HG03097 (cell line): ENCODE measurements around the gene TSPO.
"Not testable (repeated sequence)": the region's sequence is repeated elsewhere in the genome, so short reads cannot be mapped to it uniquely, and the experiment has no call there.

ENCODE experiments used
- ATAC-seq: cut with Tn5 transposase; IDR thresholded peaks from one replicate; pipeline ENCODE4 v1.9.1; 2021; ENCODE audit not compliant: unreplicated experiment, low FRiP score

TSPO gene

DNA sequence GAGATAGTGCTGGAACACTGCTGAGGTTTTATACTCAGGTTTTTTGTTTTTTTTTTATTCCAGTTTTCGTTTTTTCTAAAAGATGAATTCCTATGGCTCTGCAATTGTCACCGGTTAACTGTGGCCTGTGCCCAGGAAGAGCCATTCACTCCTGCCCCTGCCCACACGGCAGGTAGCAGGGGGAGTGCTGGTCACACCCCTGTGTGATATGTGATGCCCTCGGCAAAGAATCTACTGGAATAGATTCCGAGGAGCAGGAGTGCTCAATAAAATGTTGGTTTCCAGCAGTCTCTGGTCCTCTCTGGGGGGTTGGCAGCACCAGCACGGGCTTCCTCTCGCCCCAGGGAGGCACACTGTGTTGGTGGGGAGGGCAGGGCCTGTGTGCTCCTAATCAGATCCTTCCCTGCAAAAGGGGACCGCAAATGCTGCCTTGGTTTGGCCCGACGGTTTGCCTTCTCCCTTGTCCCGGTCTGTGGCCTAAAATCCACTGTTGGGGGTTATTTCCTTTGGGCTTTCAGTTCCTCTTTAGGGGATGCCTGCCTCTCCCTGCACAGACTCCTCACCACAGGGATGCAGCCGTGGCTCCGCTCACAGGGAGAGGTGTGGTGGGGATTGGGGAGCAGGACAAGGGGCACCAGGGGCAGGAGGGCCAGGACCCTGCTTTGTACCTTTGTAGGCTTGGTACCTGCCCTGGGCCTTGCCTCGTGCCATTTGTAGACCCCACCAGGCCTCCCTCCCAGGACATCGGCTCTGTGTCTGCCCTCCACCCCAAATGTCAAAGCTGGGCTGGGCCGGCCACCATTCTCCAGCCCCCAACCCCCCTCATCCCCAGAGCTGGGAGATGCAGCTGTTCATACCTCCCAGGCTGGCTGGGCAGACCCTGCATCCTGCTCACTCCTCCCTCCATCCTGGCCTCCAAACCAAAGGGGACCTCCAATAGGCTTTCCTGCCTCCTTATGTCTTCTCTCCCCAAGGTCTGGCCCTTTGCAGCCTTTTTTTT, 21.6 kb upstream of the TSPO start:
- ATAC-seq, result no peak

DNA sequence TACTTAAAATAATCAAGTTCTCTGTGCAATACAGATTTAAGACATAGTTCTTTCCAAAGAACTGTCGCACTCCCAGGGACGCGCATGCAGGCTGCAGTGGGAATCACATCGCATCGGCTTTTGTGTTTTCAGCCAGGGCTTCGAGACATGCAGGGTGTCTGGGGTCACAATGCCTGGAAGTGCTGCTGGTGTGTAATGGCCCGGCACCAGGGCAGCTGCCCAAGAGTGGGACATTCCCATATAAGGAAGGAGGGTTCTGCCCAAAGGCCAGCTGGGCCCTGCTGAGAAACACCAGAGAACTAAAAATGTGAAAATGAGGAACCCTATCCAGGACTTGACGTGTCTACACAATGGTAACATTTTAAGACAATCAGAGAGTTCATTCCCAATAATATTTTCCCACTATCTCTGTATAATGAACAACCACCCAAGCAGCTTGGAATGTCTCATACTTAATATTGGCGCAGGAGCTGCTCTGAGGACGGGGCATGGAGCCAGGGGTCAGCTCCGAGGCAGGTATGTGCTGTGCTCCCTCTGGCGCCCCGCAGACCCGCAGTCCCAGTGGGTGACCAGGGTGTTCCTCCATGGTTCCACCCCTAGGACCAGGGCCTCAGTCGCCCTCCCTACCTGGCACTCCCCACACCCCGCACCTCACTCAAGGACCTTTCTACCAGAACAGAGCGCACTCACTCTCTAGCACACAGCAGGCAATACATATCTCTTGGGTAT, 19.4 kb upstream of the TSPO start:
- ATAC-seq, result no peak

DNA sequence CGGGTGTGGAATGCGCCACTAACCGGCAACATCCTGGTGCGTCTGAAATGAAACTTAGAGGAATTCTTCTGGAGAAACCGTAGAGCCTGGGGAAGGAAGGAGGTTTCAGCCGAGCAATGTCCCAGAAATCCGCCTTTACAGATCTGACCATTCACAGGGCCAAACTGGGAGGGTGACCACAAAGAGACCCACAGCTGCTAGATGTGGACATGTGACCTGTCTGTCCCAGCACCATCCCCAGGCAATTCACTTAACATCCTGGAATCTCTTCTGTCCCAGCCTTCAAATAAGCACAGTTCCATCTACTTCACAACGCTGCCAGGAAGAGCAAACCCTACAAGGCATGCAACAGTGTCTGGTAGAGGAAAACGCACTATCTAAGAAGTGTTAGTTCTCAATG, 18.0 kb upstream of the TSPO start:
- no peak for ATAC-seq

DNA sequence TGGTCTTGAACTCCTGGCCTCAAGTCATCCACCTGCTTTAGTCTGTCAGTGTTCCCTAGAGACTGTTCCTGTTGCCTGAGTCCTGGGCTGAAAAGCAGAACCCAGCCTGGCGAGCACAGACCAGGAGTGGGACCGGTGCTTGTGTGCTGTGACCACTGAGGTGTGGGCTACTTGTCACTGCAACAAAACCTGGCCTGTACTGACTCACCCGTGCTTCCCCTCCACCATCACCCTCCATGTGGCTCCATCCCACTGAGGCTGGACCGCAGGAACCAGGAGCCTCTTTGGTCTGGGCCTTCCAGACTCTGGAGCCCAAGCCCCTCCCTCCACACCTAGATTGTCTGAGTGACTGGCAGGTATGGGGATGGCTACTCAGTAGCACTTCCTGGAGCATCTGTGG, 16.8 kb upstream of the TSPO start:
- no peak for ATAC-seq

GRCh38 chr22:43135565-43135964, 15.8 kb upstream of the TSPO start:
- no peak for ATAC-seq

- ATAC-seq, result no peak
Measured at GRCh38 chr22:43136255-43136654, 15.1 kb upstream of the TSPO start.

DNA sequence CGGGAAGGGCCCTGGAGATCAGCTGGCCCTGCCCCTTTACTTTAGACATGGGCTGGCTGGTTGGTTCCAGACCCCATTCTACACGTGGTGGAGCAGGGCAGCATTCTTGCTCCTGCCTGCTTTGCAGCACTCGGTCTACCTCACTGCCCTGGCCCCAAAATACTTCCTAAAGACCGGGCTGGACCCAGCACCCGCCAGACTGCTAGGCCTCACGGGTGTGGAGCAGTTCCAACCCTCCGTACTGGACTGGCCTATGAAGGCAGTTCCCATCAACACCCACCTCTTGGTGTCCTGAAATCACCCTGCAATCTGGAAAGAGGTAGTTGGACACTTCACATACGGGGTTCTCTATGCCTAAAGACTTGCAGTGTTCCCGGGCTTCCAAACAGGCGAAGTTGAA, 14.6 kb upstream of the TSPO start:
- ATAC-seq, result no peak

- peak; percentile 57 for ATAC-seq
Measured at GRCh38 chr22:43142880-43143562, 8.3 kb upstream of the TSPO start, which contains the start of gene MCAT. MCAT (minus strand) TSS chr22:43143398; CDS start chr22:43143348, 50 bp downstream.

- ATAC-seq, result no peak
Measured at GRCh38 chr22:43144949-43145348, 6.4 kb upstream of the TSPO start.

DNA sequence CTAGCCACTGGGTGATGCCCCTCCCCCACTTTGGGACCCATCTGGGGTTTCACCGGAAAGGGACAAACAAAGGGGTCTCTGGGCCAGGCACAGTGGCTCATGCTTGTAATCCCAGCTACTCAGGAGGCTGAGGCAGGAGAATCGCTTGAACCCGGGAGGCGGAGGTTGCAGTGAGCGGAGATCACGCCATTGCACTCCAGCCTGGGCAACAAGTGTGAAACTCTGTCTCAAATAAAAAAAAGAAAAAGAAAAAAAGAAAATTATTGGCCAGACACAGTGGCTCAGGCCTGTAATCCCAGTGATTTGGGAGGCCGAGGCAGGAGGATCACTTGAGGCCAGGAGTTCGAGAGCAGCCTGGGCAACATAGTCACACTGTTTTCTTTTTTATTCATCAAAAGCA, 6.0 kb upstream of the TSPO start:
- not testable (repeated sequence) for ATAC-seq

DNA sequence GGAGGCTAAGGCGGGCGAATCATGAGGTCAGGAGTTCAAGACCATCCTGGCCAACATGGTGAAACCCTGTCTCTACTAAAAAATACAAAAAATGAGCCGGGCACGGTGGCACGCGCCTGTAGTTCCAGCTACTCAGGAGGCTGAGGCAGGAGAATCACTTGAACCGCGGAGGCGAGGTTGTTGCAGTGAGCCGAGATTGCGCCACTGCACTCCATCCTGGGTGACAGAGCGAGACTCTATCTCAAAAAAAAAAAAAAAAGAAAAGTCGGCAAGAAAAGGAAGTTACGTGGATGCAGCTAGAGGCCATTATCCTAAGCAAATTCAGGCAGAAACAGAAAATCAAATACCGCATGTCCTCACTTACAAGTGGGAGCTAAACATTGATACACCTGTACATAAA, 5.0 kb upstream of the TSPO start:
- not testable (repeated sequence) for ATAC-seq

DNA sequence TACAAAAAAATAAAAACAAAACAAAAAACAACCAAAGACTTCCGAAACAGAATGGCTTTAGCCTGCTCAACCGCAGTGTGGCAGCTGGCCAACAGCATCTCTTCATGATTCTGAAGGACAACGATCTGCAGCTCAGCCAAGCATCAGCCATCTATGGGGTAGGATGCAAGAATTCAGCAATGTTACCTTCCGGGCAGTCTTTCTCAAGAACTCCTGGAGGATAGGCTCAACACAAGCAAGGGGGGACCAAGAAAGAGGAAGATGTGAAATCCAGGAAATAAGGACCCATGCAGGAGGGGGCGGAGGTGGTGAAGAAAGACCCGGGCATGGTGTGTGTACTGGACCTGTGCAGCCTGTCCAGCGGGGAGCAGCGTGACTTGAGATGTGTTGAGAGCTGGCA, 3.5 kb upstream of the TSPO start:
- no peak for ATAC-seq

- ATAC-seq, result no peak
Measured at GRCh38 chr22:43148581-43148980, 2.8 kb upstream of the TSPO start.

GRCh38 chr22:43150731-43151206, 590 bp upstream of the TSPO start:
- no peak for ATAC-seq

DNA sequence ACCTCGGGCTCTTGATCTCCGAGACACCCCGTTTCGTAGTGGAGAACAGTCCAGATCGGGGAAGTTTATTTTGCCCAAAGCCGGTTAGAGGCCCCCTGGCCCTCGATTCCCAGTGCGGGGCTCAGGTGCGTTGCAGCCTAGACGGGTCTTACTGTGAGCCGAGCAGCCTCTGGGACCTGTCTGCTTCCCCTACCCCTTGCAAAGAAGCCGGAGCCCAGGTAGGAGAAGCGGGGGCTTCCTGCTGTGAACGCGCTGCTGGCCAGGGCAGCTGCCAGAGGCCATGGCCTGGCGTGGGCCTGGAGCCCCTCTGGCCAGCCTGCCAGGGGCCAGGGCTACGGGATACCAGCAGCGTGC, 621 bp downstream of the TSPO start:
- ATAC-seq, result no peak

- ATAC-seq, result no peak
Measured at GRCh38 chr22:43152357-43153071, 1.2 kb downstream of the TSPO start.

DNA sequence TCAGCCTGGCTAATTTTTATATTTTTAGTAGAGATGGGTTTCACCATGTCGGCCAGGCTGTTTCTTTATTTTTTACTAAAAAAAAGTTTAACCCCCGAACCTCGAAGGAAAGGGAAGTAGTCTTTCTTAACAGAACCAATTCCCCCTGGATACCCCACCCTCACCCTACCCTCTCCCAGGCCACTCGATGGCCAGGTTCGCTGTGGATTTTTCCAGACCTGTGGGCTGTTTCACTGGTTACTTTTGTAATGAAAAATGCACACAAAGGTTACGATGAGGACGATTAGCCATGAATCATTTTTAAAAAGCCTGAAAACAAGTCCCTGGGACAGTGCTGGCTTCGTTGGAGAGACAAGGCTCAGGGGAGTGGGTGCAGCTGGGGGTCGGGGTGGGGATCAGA, 2.5 kb downstream of the TSPO start:
- no peak for ATAC-seq

- no peak for ATAC-seq
Measured at GRCh38 chr22:43154887-43155536, 3.7 kb downstream of the TSPO start.

DNA sequence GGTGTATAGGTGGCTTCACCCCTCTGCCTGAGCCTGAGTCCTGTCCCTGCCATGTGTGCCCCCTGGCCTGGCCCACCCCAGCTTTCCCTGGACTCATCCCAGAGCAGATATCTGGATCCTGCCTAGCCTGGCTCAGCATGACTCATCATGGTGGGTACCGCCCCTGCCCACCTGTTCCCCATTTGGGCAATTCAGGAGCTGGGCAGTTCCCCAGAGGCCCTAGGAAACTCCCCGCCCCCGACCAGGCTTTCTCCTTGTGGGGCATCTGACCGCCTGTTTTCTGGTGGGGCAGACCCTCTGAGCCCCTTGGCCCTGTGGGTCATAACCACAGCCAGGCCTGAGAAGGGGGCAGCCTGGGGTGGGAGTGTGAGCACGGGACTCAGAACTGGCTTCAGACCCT, 4.4 kb downstream of the TSPO start:
- ATAC-seq, result no peak

GRCh38 chr22:43156413-43156812, 5.1 kb downstream of the TSPO start:
- ATAC-seq, result no peak
